ENCODE data around the gene TRIM45. TPM values are rescaled to one million over a fixed set of nuclear protein-coding genes. Genes with fewer than 3 reads are reported as not detected.
A peak's percentile ranks its signal among the peaks of the same experiment; 100 is the strongest.

Gene TRIM45
- total and polyA plus RNA-seq, 2 of the 4 experiments (the other 2 are of a cell fraction): 2.0 to 5.1 TPM

DNA sequence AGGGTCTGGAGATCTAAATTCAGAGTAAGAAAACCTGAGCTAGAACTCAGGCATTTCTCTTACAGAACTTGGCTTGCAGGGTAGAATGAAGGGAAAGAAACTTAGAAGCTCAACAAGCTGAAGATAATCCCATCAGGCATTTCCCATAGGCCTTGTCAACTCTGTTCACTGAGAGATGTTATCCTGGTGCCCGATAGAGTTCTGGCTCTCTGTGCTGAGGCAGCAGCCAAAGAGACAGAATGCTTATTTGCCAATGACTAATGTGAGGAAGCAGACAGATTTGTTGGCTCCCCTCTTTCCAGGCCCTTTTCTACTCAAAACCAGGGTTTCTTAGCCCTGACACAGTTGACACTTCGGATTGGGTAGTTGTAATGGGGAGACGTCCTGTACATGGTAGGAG, 22.3 kb upstream of the TRIM45 start:
- no CpG with 5 or more reads among the region's 3 CpGs for WGBS, 2 experiments (ENCODE audit: extremely low coverage in 2 of 2, insufficient read length in 1 of 2)
- peaks cover 13% of the 10 kb centered on the region for H3K9me1 ChIP-seq (ENCODE audit: insufficient read depth, low read length)
- DNase-seq (no peak), ATAC-seq (ENCODE audit: low read depth) (no peak)
- no peak overlapping the region for H3K4me2 ChIP-seq (ENCODE audit: low read depth, low read length)
- H3K56ac ChIP-seq (ENCODE audit: extremely low read depth, insufficient read depth, low read length): no peak overlapping the region
- no peaks in the 10 kb centered on the region for H3K36me3 ChIP-seq (ENCODE audit: control insufficient read depth, insufficient read depth, low read length)
- H3K9me3 ChIP-seq (ENCODE audit: control insufficient read depth, insufficient read depth, low read length): no peaks in the 10 kb centered on the region
- H4K20me1 ChIP-seq (ENCODE audit: insufficient read depth, low read length): no peaks in the 10 kb centered on the region; the same call in 1 of the 2 replicates
- peak overlapping the region; percentile 50; the same call in 1 of the 3 replicates for H2BK15ac ChIP-seq (ENCODE audit: low read depth, low read length)
- H3K23ac ChIP-seq (ENCODE audit: low read depth, low read length): no peak overlapping the region; the same call in 1 of the 2 replicates
- no peak overlapping the region for H2AK9ac ChIP-seq (replicated peaks; ENCODE audit: low read depth, low read length, poor library complexity)
- no peak overlapping the region for H2AFZ ChIP-seq (replicated peaks; ENCODE audit: low read length, poor library complexity)
- peak overlapping the region; percentile 4; the same call in 1 of the 2 replicates for H4K5ac ChIP-seq (ENCODE audit: low read depth, low read length)
- BruUV-seq (replicated peaks): no TSS peak
- no peak overlapping the region for H3K27ac ChIP-seq (ENCODE audit: insufficient read depth, low read length)
- peak overlapping the region; percentile 68; the same call in 1 of the 2 replicates for H2BK20ac ChIP-seq (ENCODE audit: low read depth, low read length)
- TF ChIP-seq MAZ (IDR thresholded peaks at IDR 0.05; ENCODE audit: borderline replicate concordance, low read depth, low read length) (no peak), BHLHE40 (IDR thresholded peaks at IDR 0.05; ENCODE audit: low read depth, low read length) (no peak), MAFK (IDR thresholded peaks at IDR 0.05; ENCODE audit: low read depth, low read length) (no peak), RFX5 (IDR thresholded peaks at IDR 0.05; ENCODE audit: low read depth, low read length) (no peak), RCOR1 (IDR thresholded peaks at IDR 0.05; ENCODE audit: insufficient replicate concordance, low read length) (no peak), NFE2L2 (IDR thresholded peaks at IDR 0.05; ENCODE audit: low read depth, low read length) (no peak), CEBPB (IDR thresholded peaks at IDR 0.05; ENCODE audit: low read depth, low read length) (no peak), FOS (IDR thresholded peaks at IDR 0.05; ENCODE audit: low read depth, low read length) (no peak), CHD1 (IDR thresholded peaks at IDR 0.05; ENCODE audit: low read depth, low read length) (no peak), SMC3 (IDR thresholded peaks at IDR 0.05; ENCODE audit: low read depth, low read length) (no peak), POLR2A (IDR thresholded peaks at IDR 0.05; ENCODE audit: low read depth, low read length) (no peak), MXI1 (IDR thresholded peaks at IDR 0.05; ENCODE audit: borderline replicate concordance, low read depth, low read length) (no peak), RAD21 (IDR thresholded peaks at IDR 0.05; ENCODE audit: low read length) (no peak)
- TF ChIP-seq, protein P1, sequence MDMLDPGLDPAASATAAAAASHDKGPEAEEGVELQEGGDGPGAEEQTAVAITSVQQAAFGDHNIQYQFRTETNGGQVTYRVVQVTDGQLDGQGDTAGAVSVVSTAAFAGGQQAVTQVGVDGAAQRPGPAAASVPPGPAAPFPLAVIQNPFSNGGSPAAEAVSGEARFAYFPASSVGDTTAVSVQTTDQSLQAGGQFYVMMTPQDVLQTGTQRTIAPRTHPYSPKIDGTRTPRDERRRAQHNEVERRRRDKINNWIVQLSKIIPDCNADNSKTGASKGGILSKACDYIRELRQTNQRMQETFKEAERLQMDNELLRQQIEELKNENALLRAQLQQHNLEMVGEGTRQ (IDR thresholded peaks at IDR 0.05; ENCODE audit: low read depth, low read length): no peak
- TF ChIP-seq, protein P2, sequence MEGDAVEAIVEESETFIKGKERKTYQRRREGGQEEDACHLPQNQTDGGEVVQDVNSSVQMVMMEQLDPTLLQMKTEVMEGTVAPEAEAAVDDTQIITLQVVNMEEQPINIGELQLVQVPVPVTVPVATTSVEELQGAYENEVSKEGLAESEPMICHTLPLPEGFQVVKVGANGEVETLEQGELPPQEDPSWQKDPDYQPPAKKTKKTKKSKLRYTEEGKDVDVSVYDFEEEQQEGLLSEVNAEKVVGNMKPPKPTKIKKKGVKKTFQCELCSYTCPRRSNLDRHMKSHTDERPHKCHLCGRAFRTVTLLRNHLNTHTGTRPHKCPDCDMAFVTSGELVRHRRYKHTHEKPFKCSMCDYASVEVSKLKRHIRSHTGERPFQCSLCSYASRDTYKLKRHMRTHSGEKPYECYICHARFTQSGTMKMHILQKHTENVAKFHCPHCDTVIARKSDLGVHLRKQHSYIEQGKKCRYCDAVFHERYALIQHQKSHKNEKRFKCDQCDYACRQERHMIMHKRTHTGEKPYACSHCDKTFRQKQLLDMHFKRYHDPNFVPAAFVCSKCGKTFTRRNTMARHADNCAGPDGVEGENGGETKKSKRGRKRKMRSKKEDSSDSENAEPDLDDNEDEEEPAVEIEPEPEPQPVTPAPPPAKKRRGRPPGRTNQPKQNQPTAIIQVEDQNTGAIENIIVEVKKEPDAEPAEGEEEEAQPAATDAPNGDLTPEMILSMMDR (conservative IDR thresholded peaks at IDR 0.05; ENCODE audit: low read depth, low read length): no peak
- TF ChIP-seq, protein P3, sequence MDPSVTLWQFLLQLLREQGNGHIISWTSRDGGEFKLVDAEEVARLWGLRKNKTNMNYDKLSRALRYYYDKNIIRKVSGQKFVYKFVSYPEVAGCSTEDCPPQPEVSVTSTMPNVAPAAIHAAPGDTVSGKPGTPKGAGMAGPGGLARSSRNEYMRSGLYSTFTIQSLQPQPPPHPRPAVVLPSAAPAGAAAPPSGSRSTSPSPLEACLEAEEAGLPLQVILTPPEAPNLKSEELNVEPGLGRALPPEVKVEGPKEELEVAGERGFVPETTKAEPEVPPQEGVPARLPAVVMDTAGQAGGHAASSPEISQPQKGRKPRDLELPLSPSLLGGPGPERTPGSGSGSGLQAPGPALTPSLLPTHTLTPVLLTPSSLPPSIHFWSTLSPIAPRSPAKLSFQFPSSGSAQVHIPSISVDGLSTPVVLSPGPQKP (IDR thresholded peaks at IDR 0.05; ENCODE audit: borderline replicate concordance, low read depth, low read length): no peak
- in situ Hi-C loops (cut with MboI; ENCODE audit: low sequenced_read_pairs): no loop called here
- no peaks in the 10 kb centered on the region for H3K79me1 ChIP-seq (ENCODE audit: low read depth in 1 of 2, low read length in 2 of 2)
- H3K4ac ChIP-seq (ENCODE audit: low read depth, low read length): peak overlapping the region; percentile 22
- peak overlapping the region; percentile 53 for H4K91ac ChIP-seq (ENCODE audit: insufficient read depth, low read depth, low read length)
- peak overlapping the region; percentile 40; the same call in 1 of the 2 replicates for H3K18ac ChIP-seq (ENCODE audit: low read depth, low read length)
- H2AK5ac ChIP-seq (ENCODE audit: low read depth, low read length): peak overlapping the region; percentile 45; the same call in 1 of the 2 replicates
- H4K8ac ChIP-seq (ENCODE audit: low read depth in 2 of 2, low read length in 2 of 2): peak overlapping the region in 1 of 2 experiments; percentile 20; a peak in 2 of 4 replicates
- no peak overlapping the region for H3K9ac ChIP-seq (ENCODE audit: low read depth, low read length)
- dilution Hi-C loops (cut with HindIII; ENCODE audit: low sequenced_read_pairs, unreplicated experiment): no loop called here
- H3K14ac ChIP-seq (replicated peaks; ENCODE audit: low read depth, low read length): peak overlapping the region; percentile 7
- no peaks in the 10 kb centered on the region for H3K27me3 ChIP-seq (ENCODE audit: control insufficient read depth, insufficient read depth, low read length)
- ChIA-PET CTCF (no interaction called here), POLR2A (ENCODE audit: unreplicated experiment) (no interaction called here)
- intact Hi-C loops (cut with micrococcal nuclease): loop anchor here (5.0 to 10.0 kb wide), 2 partner anchors 221 to 363 kb away; partner anchors contain the start of gene MAN1A2
- H3K4me1 ChIP-seq (ENCODE audit: control insufficient read depth, insufficient read depth, low read length): peaks cover 16% of the 10 kb centered on the region
- no peak overlapping the region for H2BK5ac ChIP-seq (ENCODE audit: low read depth, low read length, poor library complexity, severe bottlenecking)
- H2BK120ac ChIP-seq (ENCODE audit: low read depth, low read length): peak overlapping the region; percentile 57
- H3K4me3 ChIP-seq (ENCODE audit: insufficient read depth, low read depth, low read length): no peak overlapping the region

All from IMR-90 (cell line).